Colonic mucosa (tissue), 4 donors: ENCODE measurements around the gene PEX5L. TPM values are rescaled to one million over a fixed set of nuclear protein-coding genes. Genes with fewer than 3 reads are reported as not detected.

ENCODE experiments used
- DNase-seq: peaks from one replicate; pipeline ENCODE4 v3.0.0-alpha.2; 2020
- H3K27ac ChIP-seq: fragments of 200-600 bp; one replicate; pipeline ENCODE4 v1.8.0; 2021
- H3K27me3 ChIP-seq: fragments of 200-600 bp; one replicate; pipeline ENCODE4 v1.8.0; 2021
- H3K36me3 ChIP-seq: fragments of 200-600 bp; one replicate; pipeline ENCODE4 v1.8.0; 2021
- H3K4me1 ChIP-seq: fragments of 200-600 bp; one replicate; pipeline ENCODE4 v1.8.0; 2021; ENCODE audit warnings: mild to moderate bottlenecking
- H3K4me3 ChIP-seq: fragments of 200-600 bp; one replicate; pipeline ENCODE4 v1.8.0; 2021
- H3K9ac ChIP-seq, 2 donors: one replicate each; pipeline ENCODE4 v1.7.0; 2013; ENCODE audit warnings: control low read depth in 2 of 2, low read depth in 2 of 2, low read length in 2 of 2
- H3K9me3 ChIP-seq: fragments of 200-600 bp; one replicate; pipeline ENCODE4 v1.8.0; 2021
- CTCF ChIP-seq: fragments of 200-600 bp; IDR thresholded peaks from one replicate; pipeline ENCODE4 v1.8.0; 2022; ENCODE audit warnings: antibody characterized with exemption, mild to moderate bottlenecking
- intact Hi-C: fragments of 100-400 bp; cut with DNase I; formaldehyde crosslinking; loops from one replicate; pipeline ENCODE4 v1.14.1; 2022
- total RNA-seq, 2 donors: library from RNA; stranded (reverse); fragmentation: NEBNext Ultra II Directional in 1 of 2; extraction: Animal tissue kit (Norgen Biotek cat#: 25700) in 1 of 2; gene quantifications; one replicate each; pipeline ENCODE4 v1.2.1, GENCODE V29; 2021
- donor health status: healthy.
- donor health status: DM: no; HTN: no; CAD: no.
- donor health status: DM: no; HTN: no; CAD: no.

Gene PEX5L
- total RNA-seq, 2 donors from 2014 or later, result not detected

- DNase-seq, result no peak
- H3K9me3 ChIP-seq, result no peaks in the 10 kb centered on the region
- no peak overlapping the region for H3K27ac ChIP-seq
- H3K4me3 ChIP-seq, result no peak overlapping the region
- no peaks in the 10 kb centered on the region for H3K36me3 ChIP-seq
- H3K4me1 ChIP-seq, result no peaks in the 10 kb centered on the region
- intact Hi-C loops, result no loop called here
- H3K27me3 ChIP-seq, result no peaks in the 10 kb centered on the region
- H3K9ac ChIP-seq, result no peak overlapping the region
- TF ChIP-seq CTCF, result no peak
Observed at GRCh38 chr3:179962629-179963387, 73.9 kb downstream of the PEX5L start.

DNA sequence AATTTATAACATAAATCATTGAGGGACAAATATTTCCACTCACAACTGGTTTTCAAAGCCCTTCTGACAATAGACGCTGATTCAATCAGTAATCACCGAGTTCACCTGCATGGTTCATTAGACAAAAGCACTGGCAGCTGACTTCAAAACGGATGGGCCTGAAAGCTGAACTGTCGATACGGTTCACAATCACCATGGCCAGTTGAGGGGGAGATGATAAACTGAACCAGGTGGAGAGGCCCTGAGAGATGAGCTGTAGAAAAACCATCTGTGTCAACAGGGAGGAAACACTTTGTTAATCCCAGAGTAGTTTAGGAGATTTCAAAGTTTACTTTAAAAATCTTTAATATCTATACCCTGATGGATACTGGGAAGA, 75.0 kb downstream of the PEX5L start:
- Histone ChIP-seq H3K27me3 (no peaks in the 10 kb centered on the region), H3K4me1 (no peaks in the 10 kb centered on the region), H3K9ac (no peak overlapping the region), H3K9me3 (no peaks in the 10 kb centered on the region), H3K4me3 (no peak overlapping the region), H3K27ac (no peak overlapping the region), H3K36me3 (no peaks in the 10 kb centered on the region)
- TF ChIP-seq CTCF, result no peak
- intact Hi-C loops, result no loop called here
- no peak for DNase-seq

DNA sequence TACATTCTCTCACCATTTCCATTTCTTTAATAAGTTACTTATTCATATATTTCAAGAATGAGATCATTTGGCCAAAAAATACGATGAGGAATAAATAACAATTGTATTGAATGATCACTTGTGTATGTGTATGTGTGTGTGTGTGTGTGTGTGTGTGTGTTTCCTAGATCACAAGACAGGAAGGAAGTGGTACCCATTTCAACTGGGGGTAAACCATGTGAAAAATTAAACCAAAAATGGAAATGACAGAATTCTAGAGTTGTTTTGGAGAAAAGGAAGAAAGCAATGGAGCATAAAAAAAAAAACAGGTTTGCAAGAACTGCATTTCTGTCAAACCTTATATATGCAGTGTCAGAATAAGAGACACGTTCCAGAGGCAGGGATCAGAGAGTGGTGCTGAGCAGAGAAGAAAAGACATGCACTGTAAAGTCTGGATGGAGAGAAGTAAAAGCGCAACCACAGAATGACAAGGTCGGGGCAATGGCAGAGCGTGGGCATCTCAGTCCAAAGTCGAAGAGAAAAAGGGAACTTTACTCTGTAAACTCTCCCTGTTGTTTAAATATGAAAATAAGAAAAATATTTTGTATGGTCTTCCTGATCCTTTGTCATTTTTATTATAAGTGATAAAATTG, 75.5 kb downstream of the PEX5L start:
- Histone ChIP-seq H3K27ac (no peak overlapping the region), H3K9me3 (no peaks in the 10 kb centered on the region), H3K36me3 (no peaks in the 10 kb centered on the region), H3K9ac (no peak overlapping the region), H3K4me1 (no peaks in the 10 kb centered on the region), H3K27me3 (no peaks in the 10 kb centered on the region), H3K4me3 (no peak overlapping the region)
- no peak for TF ChIP-seq CTCF
- DNase-seq, result no peak
- intact Hi-C loops, result no loop called here

DNA sequence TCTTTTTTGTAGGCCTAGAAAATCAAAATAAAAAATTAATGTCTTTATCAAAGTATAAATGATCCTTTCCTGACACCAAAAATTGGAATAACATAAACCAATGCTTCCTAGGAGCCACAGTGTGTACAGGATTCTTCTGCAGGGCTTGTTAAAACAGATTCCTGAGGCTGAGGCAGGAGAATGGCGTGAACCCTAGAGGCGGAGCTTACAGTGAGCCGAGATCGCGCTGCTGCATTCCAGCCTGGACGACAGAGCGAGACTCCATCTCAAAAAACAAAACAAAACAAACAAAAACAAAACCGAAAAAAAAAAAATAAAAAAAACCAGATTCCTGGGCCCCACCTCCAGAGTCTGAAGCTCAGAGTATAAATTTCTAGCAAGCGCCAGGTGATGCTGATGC, 78.0 kb downstream of the PEX5L start:
- DNase-seq, result no peak
- Histone ChIP-seq H3K4me3 (no peak overlapping the region), H3K9ac (no peak overlapping the region), H3K4me1 (no peaks in the 10 kb centered on the region), H3K27ac (no peak overlapping the region), H3K36me3 (no peaks in the 10 kb centered on the region), H3K9me3 (no peaks in the 10 kb centered on the region), H3K27me3 (no peaks in the 10 kb centered on the region)
- intact Hi-C loops, result no loop called here
- TF ChIP-seq CTCF, result no peak

- intact Hi-C loops, result no loop called here
- DNase-seq, result no peak
- no peak overlapping the region for H3K4me3 ChIP-seq
- TF ChIP-seq CTCF, result no peak
- H3K36me3 ChIP-seq, result no peaks in the 10 kb centered on the region
- H3K9ac ChIP-seq, result no peak overlapping the region
- no peaks in the 10 kb centered on the region for H3K9me3 ChIP-seq
- H3K27ac ChIP-seq, result no peak overlapping the region
- no peaks in the 10 kb centered on the region for H3K4me1 ChIP-seq
- no peaks in the 10 kb centered on the region for H3K27me3 ChIP-seq
Observed at GRCh38 chr3:179958143-179958542, 78.6 kb downstream of the PEX5L start.
